ENCODE results near the gene PPP1R12B.
"Not testable (repeated sequence)": the region's sequence is repeated elsewhere in the genome, so short reads cannot be mapped to it uniquely, and the experiment has no call there.

The PPP1R12B gene

DNA sequence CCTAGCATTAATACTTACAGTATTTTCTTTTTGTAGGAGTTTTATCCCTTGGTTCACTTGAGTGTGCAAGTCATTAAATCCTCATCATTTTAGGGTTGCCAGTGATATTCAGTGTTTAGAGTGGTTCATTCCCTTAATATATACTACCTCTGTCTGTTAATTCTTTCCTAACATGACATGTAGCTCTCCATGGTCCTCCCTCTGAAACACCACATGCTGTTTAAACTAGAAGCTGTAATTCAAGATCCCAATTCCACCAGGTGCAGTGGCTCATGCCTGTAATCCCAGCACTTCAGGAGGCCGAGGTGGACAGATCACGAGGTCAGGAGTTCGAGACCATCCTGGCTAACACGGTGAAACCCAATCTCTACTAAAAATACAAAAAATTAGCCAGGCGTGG lies 233.9 kb downstream of the PPP1R12B start:
- DNase-seq (ENCODE audit: low read depth in 2 of 2) = not testable (repeated sequence)

DNA sequence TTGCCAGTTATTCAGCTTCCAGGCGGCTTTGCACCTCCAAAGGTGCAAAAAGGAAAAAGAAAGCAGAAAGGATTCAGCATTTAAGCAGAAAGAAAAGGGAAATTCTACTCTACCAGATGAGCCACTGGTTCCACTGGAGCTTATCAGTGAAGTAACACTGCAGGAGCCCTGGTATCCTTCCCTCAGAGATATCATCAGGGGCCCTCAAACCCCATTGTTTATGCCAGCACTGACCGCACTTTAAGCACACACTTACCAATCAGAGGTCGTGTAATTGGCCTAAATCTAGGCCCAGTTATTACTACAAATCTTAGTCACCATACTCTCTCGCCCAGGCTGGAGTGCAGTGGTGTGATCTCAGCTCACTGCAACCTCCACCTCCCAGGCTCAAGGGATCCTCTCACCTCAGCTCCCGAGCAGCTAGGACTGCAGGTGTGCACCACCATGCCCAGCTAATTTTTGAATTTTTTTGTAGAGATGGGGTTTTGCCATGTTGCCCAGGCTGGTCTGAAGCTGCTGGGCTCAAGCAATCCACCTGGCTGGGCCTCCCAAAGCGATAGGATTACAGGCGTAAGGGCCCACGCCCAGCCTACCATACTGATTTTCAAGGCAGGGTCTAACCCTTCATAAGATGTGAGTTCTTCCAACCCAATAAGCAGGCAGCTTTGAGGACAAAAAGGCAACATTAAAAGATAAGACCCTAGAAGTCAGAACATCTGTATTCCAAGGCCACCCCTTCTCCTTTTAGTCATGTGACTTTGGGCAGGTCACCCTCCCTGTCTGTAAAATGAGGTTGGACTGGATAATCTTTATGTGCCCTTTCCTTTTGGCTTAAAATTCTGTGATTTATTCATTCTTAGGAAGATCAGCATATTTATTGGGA lies 236.4 kb downstream of the PPP1R12B start:
- DNase-seq (ENCODE audit: low read depth in 2 of 2) = no peak

DNA sequence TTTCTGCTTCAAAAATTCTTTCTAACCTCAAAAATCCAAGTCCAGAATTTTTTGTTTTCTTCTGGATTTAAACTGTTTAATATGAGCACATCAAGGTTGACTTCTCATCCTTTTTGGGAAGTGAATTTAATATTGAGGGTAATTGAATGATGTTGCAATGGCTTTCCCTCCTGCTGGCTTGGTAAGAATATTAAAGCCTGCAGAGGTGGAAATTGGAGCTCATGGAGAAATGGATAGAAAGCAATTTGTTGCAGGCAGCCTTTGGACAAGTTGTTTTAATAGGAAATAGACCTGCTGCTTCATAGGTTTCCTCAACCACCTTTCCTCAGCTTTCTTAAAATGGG lies 237.1 kb downstream of the PPP1R12B start:
- DNase-seq (ENCODE audit: low read depth in 2 of 2) = no peak

DNA sequence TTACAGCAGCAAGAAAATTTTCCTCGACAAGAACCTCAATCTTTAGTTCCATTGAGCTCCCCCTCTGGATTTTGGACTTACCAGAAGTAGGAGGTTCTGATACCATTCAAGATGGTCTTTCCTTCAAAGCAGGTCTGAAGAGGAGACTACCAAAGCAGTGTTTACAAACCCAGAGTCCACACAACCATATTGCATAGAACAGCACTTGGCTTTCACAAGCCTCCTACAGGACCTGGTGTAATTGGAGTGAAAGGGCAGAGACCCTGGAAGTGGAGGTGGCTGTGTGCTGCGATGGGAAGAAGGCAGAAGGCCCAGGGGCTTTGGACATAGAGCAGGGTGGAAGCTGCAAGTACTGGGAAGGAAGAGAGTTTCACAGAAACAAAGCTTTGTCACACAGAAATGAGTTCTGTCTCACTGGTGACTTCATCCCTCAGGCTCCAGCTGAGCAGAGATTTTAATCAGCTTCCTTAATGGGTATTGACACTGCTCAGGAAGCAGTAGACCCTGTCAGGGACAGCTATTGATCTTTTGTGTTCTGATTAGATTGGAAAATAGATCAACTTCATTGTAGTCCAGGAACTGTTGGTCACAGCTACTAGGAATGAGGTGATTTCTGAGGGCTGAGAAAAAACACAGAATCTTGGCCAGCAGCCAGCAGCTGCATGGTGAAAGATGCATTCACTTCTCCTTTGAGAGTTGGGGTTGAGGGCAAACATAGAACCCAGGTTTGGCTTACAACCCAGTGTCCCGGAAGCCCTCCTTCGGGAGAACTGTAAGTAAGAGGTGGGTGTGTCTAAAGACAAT lies 237.7 kb downstream of the PPP1R12B start:
- DNase-seq (ENCODE audit: low read depth in 2 of 2) = no peak

GRCh38 chr1:202586871-202587270 lies 238.4 kb downstream of the PPP1R12B start:
- no peak for DNase-seq (ENCODE audit: low read depth in 2 of 2)

DNA sequence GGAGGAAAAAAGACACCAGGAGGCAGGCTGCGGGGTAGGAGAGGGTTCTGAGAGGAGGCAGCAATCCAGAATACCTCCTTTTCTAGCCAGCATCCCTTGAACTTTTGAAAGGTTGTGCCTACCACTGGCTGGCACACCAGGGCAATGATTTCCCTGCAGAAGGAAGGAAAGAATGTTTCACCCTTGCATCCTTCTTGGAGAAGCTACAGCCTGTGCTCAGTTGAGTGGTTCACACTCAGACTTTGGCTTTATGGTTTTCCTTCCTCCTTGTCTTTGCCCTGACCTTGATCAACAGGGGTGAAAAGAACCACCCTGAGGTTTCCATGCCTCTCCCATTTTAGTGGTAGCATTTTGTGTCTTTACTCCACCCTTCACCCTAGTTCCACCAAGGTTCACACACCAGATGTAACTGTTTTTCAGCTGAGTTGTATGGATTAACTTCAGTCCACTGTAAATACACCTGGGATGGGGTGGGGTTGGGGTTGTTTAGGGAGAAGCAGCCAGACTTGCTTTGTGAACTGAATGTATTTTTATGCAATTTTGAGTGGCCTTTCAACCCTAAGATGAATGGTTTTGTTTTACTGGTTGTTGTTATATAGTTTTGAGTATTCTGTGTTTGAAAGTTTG lies 239.5 kb downstream of the PPP1R12B start:
- DNase-seq (ENCODE audit: low read depth in 2 of 2) = no peak

DNA sequence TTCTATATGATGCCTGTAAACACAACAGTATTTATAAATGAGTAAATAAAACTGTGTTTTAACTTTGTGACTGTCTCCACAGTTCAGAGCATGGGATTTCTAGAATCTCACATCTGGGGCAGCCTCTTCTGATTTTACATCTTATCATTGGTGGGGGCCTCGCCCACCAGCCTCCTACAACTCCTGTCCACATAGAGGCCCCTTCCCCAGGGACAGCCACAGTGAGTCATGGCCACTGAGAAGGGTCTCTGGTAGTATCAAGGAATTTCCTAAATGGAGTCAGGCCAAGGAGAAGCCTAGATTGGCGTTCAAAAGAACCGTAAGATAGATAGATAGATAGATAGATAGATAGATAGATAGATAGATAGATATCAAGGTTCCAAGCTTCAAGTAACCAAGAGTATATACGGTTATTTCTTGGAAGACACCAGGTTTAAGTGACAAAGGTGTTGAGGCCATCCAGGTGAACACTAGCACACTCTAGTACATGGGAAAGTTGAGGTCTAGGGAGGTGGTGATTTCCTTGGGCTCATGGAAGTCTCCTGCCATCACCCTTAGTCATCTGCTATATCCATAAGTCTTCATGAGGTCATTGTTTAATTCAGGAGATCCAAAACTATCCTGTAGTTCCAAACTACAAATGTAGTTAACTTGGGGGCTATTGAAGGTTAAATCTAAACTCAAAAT lies 240.1 kb downstream of the PPP1R12B start:
- no peak for DNase-seq (ENCODE audit: low read depth in 2 of 2)

DNA sequence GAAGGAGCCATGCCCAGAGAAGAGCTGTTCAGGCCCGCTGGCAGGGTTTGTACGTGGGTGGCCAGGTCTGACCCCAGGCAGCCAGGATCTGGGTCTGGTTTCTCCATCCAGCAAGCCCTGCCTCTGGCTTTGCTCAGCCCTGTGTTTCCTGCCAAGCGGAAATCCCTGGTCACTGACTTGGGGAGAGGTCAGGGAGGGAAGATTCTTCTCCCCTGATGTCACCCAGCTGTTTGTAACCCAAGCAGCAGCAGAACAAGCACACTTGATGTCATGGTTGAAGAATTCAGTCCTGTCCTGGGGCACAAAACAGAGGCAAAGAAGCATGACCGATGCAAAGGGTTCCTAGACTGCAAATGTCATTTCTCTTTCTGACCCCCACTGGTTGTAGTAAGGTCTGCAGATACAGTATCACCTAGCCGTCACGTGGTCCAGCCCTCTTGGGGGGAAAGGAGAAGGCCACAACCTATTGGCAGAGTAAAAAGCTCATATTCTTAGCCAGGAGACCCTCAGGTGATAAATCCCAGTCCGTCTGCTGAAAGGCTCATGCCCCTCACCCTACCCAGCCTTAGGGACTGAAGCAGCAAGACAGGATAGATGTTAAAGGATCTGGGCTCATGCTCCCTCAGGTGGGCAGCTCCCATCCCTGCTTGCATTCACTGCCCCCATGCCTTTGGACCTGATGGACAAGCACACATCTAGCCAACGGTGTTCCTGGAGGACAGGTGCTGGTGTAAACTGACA lies 240.9 kb downstream of the PPP1R12B start:
- DNase-seq (ENCODE audit: low read depth in 2 of 2) = no peak

- no peak for DNase-seq (ENCODE audit: low read depth in 2 of 2)
Measured at GRCh38 chr1:202590126-202590525, 241.6 kb downstream of the PPP1R12B start.

DNA sequence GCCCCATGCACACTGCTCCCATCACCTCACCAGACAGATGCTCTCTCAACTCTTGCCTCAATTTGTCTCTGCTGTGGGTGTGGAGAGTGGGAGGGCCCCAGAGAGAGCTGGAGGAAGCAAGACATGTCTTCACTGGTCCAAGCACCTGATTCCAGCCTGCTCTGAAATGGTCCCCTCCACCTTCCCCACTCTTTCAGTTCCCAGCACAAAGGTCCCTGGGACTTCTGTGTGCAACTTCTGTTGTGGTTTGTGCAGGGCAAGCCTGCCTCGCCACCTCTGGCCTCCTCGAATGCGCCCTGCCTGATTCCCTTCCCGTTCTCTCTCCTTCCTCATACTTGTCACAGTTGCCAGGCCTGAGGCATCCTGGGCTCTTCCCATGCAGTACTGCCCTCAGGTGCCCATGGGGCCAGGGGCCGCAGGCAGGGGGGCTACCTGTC lies 242.5 kb downstream of the PPP1R12B start:
- no peak for DNase-seq (ENCODE audit: low read depth in 2 of 2)

- DNase-seq (ENCODE audit: low read depth in 2 of 2) = no peak
Measured at GRCh38 chr1:202591515-202591914, 243.0 kb downstream of the PPP1R12B start.

DNA sequence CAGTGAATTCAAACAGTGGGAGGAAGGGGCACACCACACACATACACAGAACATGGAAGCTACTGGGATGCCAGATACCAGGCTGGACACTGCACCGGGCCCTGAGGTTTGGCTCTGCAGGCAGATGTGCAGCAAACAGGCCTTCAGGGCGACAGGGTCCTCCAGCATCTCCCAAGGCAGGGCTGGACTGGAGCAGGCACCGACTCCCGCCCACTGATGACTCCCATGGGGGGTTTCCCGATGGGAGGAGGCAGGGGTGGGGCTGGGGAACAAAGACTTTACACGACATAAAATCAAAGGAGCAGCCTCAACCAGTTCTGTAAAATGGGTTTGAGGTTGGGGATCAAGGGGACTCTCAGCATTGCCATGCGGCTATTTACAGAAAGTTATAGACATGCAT lies 243.6 kb downstream of the PPP1R12B start:
- DNase-seq (ENCODE audit: low read depth in 2 of 2) = no peak

- DNase-seq (ENCODE audit: low read depth in 2 of 2) = no peak
Measured at GRCh38 chr1:202593845-202594244, 245.3 kb downstream of the PPP1R12B start.

DNA sequence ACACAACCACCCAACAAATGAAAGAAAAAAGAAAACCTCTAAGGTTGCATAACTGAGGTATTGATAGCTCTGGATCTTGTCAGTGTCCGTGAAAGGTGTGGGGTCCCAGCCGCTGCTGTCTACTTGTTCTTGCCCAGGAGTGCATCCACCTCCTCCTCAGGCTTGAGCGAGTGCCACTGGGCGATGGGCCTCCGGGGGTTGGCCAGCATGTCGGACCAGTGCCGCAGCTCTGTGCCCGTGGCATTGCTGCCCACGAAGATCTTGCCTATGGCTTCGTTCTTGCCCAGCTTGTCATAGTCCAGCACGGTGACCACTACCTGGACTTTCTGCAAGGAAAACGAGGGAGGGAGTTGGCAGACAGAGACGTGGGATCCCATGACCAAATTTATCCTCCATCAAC lies 248.1 kb downstream of the PPP1R12B start:
- DNase-seq (ENCODE audit: low read depth in 2 of 2) = no peak

- no peak for DNase-seq (ENCODE audit: low read depth in 2 of 2)
Measured at GRCh38 chr1:202597090-202597761, 248.7 kb downstream of the PPP1R12B start.

DNA sequence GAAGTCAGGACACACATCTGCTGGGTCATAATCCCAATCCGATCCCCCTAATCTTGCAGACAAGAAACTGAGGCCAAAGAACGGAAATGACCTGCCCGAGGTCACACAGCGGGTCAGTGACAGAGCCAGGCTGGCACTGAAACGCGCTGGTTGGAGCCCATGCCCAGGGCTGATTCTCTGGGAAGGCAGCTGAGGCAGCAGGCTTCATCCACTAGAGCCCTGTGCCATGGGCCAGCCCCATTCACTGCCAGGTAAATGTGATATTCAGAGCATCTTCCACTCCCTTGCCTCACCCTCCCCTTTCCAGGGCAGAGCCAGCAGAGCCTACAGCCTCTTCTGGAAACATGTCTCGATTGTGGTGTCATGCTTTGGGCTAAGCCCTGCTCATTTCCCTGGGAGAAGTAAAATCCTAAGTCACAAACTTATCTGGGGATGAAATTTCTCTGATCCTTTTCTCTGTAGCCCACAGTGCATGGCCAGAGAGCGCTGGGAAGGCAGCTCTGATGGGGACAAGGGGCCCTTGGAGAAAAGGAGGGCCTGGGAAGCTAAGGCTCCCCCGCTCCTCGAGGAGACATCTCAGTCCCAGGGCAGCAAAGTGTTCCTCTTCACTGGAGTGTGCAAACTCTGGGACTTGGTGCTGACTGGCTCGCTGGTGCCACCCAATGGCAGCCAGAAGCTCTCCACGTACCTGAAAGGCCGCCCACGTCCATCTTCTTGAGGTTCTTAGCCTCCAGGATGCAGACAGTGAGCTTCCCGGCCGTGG lies 251.4 kb downstream of the PPP1R12B start:
- no peak for DNase-seq (ENCODE audit: low read depth in 2 of 2)

DNA sequence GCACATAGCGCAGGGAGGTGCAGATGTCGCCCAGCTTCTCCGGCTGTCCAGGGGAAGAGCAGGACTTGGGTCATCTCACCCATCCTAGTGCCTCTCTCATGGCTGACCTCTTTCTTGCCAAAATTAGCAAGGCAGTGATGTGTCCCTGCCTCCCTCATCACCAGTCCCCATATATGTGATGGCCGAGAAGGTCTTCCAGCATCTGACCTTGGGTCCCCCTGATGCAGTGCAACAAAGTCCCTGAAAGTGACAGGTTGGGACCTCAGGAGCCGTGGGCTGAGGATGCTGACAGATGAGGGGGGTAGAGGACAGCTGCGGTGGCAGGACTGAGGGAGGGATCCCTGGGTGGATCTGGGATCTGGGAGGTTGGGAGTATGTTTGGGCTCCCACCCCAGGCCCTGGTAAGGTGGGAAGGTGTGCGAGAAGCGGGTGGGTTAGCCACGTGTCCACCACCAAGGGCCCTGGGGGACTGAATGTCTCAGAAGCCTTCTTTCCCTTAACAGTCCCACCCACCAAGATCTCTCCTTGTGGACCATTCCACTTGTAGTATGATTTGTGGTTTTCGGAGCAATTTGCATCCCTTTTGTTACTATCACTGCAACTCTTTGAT lies 252.0 kb downstream of the PPP1R12B start:
- DNase-seq (ENCODE audit: low read depth in 2 of 2) = no peak

- DNase-seq (ENCODE audit: low read depth in 2 of 2) = no peak
Measured at GRCh38 chr1:202603435-202603834, 254.9 kb downstream of the PPP1R12B start.

GRCh38 chr1:202605515-202605914 lies 257.0 kb downstream of the PPP1R12B start:
- DNase-seq (ENCODE audit: low read depth in 2 of 2) = no peak

Measured in stimulated activated CD8-positive, alpha-beta memory T cell treated with anti-CD3 and anti-CD28 coated beads, Interleukin-2, amount 100 ng/mL, for 1 hour (primary cell).